H9 (cell line): ENCODE results near the gene NANOG. TPM values are rescaled to one million over a fixed set of nuclear protein-coding genes. Genes with fewer than 3 reads are reported as not detected.

Source experiments
- DNase-seq: peaks from one replicate; pipeline ENCODE4 v3.0.0-alpha.2; 2017
- H2AFZ ChIP-seq: one replicate; pipeline ENCODE4 v1.6.1; 2013; ENCODE audit warnings: mild to moderate bottlenecking, low read length, control low read depth, moderate library complexity
- H2AK5ac ChIP-seq: 2 replicates; pipeline ENCODE4 v1.6.1; 2013; ENCODE audit warnings: low read length, control low read depth, mixed read lengths; ENCODE audit not compliant: insufficient read length
- H2BK120ac ChIP-seq: one replicate; pipeline ENCODE4 v1.6.1; 2013; ENCODE audit warnings: low read depth, mild to moderate bottlenecking, low read length, control low read depth, inconsistent platforms; ENCODE audit not compliant: poor library complexity, severe bottlenecking
- H2BK12ac ChIP-seq: 2 replicates; pipeline ENCODE4 v1.6.1; 2013; ENCODE audit warnings: low read length, control low read depth, mixed read lengths, low read depth; ENCODE audit not compliant: insufficient read length
- H2BK15ac ChIP-seq: 2 replicates; pipeline ENCODE4 v1.6.1; 2013; ENCODE audit warnings: low read depth, low read length, control low read depth
- H2BK20ac ChIP-seq: one replicate; pipeline ENCODE4 v1.6.1; 2013; ENCODE audit warnings: low read depth, mild to moderate bottlenecking, low read length, control low read depth, inconsistent platforms; ENCODE audit not compliant: poor library complexity, severe bottlenecking
- H2BK5ac ChIP-seq: 2 replicates; pipeline ENCODE4 v1.6.1; 2013; ENCODE audit warnings: low read length, control low read depth, mixed read lengths; ENCODE audit not compliant: insufficient read length
- H3K14ac ChIP-seq: 2 replicates; pipeline ENCODE4 v1.6.1; 2013; ENCODE audit warnings: low read length, control low read depth; ENCODE audit not compliant: insufficient read depth
- H3K18ac ChIP-seq: 2 replicates; pipeline ENCODE4 v1.6.1; 2013; ENCODE audit warnings: low read depth, mild to moderate bottlenecking, mixed read lengths, low read length, control low read depth; ENCODE audit not compliant: insufficient read length
- H3K23ac ChIP-seq: 2 replicates; pipeline ENCODE4 v1.6.1; 2013; ENCODE audit warnings: low read length, control low read depth, mixed read lengths, low read depth; ENCODE audit not compliant: insufficient read length
- H3K23me2 ChIP-seq: 2 replicates; pipeline ENCODE4 v1.6.1; 2013; ENCODE audit warnings: low read depth, mild to moderate bottlenecking, mixed read lengths, low read length, control low read depth; ENCODE audit not compliant: insufficient read length, poor library complexity, severe bottlenecking
- H3K27ac ChIP-seq: 2 replicates; pipeline ENCODE4 v1.5.1; 2013; ENCODE audit warnings: low read length, control low read depth, mixed read lengths, low read depth; ENCODE audit not compliant: insufficient read length
- H3K27me3 ChIP-seq: 2 replicates; pipeline ENCODE4 v1.6.1; 2013; ENCODE audit warnings: low read length, control low read depth, inconsistent platforms; ENCODE audit not compliant: insufficient read depth
- H3K4ac ChIP-seq: 2 replicates; pipeline ENCODE4 v1.6.1; 2013; ENCODE audit warnings: low read depth, mild to moderate bottlenecking, control low read depth, inconsistent platforms, low read length, moderate library complexity
- H3K4me1 ChIP-seq: 2 replicates; pipeline ENCODE4 v1.6.1; 2013; ENCODE audit warnings: low read length, control low read depth, inconsistent platforms; ENCODE audit not compliant: insufficient read depth
- H3K4me2 ChIP-seq: 2 replicates; pipeline ENCODE4 v1.6.1; 2013; ENCODE audit warnings: low read length, control low read depth, mixed read lengths; ENCODE audit not compliant: insufficient read length, insufficient read depth
- H3K56ac ChIP-seq: 2 replicates; pipeline ENCODE4 v1.6.1; 2013; ENCODE audit warnings: low read depth, mild to moderate bottlenecking, mixed read lengths, low read length, control low read depth; ENCODE audit not compliant: insufficient read length
- H3K79me1 ChIP-seq: 2 replicates; pipeline ENCODE4 v1.6.1; 2013; ENCODE audit warnings: low read depth, mild to moderate bottlenecking, moderate library complexity, low read length, control low read depth, inconsistent platforms; ENCODE audit not compliant: insufficient read depth, poor library complexity, severe bottlenecking
- H3K79me2 ChIP-seq: 2 replicates; pipeline ENCODE4 v1.6.1; 2013; ENCODE audit warnings: low read length, control low read depth, inconsistent platforms; ENCODE audit not compliant: insufficient read depth
- H3K9ac ChIP-seq: 2 replicates; pipeline ENCODE4 v1.6.1; 2013; ENCODE audit warnings: low read length, control low read depth, mixed read lengths; ENCODE audit not compliant: insufficient read length; ENCODE audit errors: extremely low read depth
- H3K9me3 ChIP-seq: one replicate; pipeline ENCODE4 v1.6.1; 2013; ENCODE audit warnings: low read depth, low read length, inconsistent platforms; ENCODE audit not compliant: control insufficient read depth
- H3T11ph ChIP-seq: one replicate; pipeline ENCODE4 v1.6.1; 2013; ENCODE audit warnings: mild to moderate bottlenecking, low read length, control low read depth, inconsistent platforms
- H4K20me1 ChIP-seq: one replicate; pipeline ENCODE4 v1.6.1; 2013; ENCODE audit not compliant: control insufficient read depth, insufficient read length, insufficient read depth
- H4K5ac ChIP-seq: 2 replicates; pipeline ENCODE4 v1.6.1; 2013; ENCODE audit warnings: low read depth, mild to moderate bottlenecking, mixed read lengths, low read length, control low read depth; ENCODE audit not compliant: insufficient read length
- H4K8ac ChIP-seq: replicated peaks from 2 replicates; pipeline ENCODE4 v1.6.1; 2013; ENCODE audit warnings: low read length, control low read depth, mixed read lengths, low read depth; ENCODE audit not compliant: insufficient read length
- H4K91ac ChIP-seq: 2 replicates; pipeline ENCODE4 v1.6.1; 2013; ENCODE audit warnings: low read depth, mild to moderate bottlenecking, moderate library complexity, mixed read lengths, low read length, control low read depth; ENCODE audit not compliant: insufficient read length
- H3K27ac Mint-ChIP-seq, 3 experiments: 2 replicates in 2 of 3; 3 replicates in 1 of 3; pipeline ENCODE4 v1.8.0; 2020 to 2021; ENCODE audit warnings: mixed read lengths in 3 of 3, mild to moderate bottlenecking in 1 of 3, moderate library complexity in 1 of 3
- H3K27me3 Mint-ChIP-seq: 2 replicates; pipeline ENCODE4 v1.8.0; 2021; ENCODE audit warnings: low read depth, mild to moderate bottlenecking, moderate library complexity, mixed read lengths
- H3K36me3 Mint-ChIP-seq, 3 experiments: 2 replicates in 2 of 3; 3 replicates in 1 of 3; pipeline ENCODE4 v1.8.0; 2020 to 2021; ENCODE audit warnings: low read depth in 3 of 3, mixed read lengths in 3 of 3; ENCODE audit not compliant: insufficient read depth in 1 of 3
- H3K4me1 Mint-ChIP-seq, 2 experiments: 2 replicates each; pipeline ENCODE4 v1.8.0; 2020; ENCODE audit warnings: mixed read lengths in 2 of 2
- H3K4me3 Mint-ChIP-seq, 2 experiments: 2 replicates in 1 of 2; 3 replicates in 1 of 2; pipeline ENCODE4 v1.8.0; 2020 to 2021; ENCODE audit warnings: mild to moderate bottlenecking in 2 of 2, mixed read lengths in 2 of 2, moderate library complexity in 1 of 2
- H3K9me3 Mint-ChIP-seq, 2 experiments: 2 replicates in 1 of 2; 3 replicates in 1 of 2; pipeline ENCODE4 v1.8.0; 2020; ENCODE audit warnings: mild to moderate bottlenecking in 2 of 2, mixed read lengths in 2 of 2, moderate library complexity in 1 of 2
- WGBS: extraction: QIAGEN DNeasy Blood & Tissue Kit; methylation state at CpG from one replicate; pipeline ENCODE4 v1.1.7; 2013; ENCODE audit warnings: missing lambda C conversion rate, low lambda C conversion rate, mixed read lengths; ENCODE audit not compliant: insufficient read length; ENCODE audit errors: extremely low coverage; 5-methylcytosine and 5-hydroxymethylcytosine counted together
- total RNA-seq: library from RNA; stranded (reverse); gene quantifications from 2 replicates; pipeline ENCODE4 v1.2.1, GENCODE V29; 2021
- TF ChIP-seq, protein P1 (sequence below): fragments of 200-600 bp; sonication (generic); conservative IDR thresholded peaks from 3 replicates; pipeline ENCODE4 v1.8.0; 2021; ENCODE audit warnings: antibody characterized with exemption, mild to moderate bottlenecking

Gene NANOG
- total RNA-seq, 1 experiment from 2014 or later, result 199 TPM

- no peak overlapping the region for H2AFZ ChIP-seq
- no peak overlapping the region for H3K23ac ChIP-seq
- no peaks in the 10 kb centered on the region for H3K4me1 ChIP-seq
- H4K5ac ChIP-seq, result no peak overlapping the region
- H2BK20ac ChIP-seq, result no peak overlapping the region
- no peaks in the 10 kb centered on the region for H3K79me1 ChIP-seq
- no peaks in the 10 kb centered on the region for H3K36me3 Mint-ChIP-seq
- H3K27ac Mint-ChIP-seq, result peak overlapping the region in 2 of 3 experiments; percentile 36 to 90; a peak in 3 of 7 replicates
- no peak overlapping the region for H3K9ac ChIP-seq
- H3K14ac ChIP-seq, result no peak overlapping the region
- H3K4me2 ChIP-seq, result no peak overlapping the region
- no peak overlapping the region for H3T11ph ChIP-seq
- H3K4me1 Mint-ChIP-seq, result peaks cover 18 to 20% of the 10 kb centered on the region in 2 experiments
- no peaks in the 10 kb centered on the region for H3K9me3 ChIP-seq
- H2BK15ac ChIP-seq, result no peak overlapping the region
- no peaks in the 10 kb centered on the region for H3K79me2 ChIP-seq
- no peak overlapping the region for H3K18ac ChIP-seq
- H3K9me3 Mint-ChIP-seq, result no peaks in the 10 kb centered on the region
- H3K56ac ChIP-seq, result no peak overlapping the region
- H2BK5ac ChIP-seq, result no peak overlapping the region
- H4K8ac ChIP-seq, result no peak overlapping the region
- no peak overlapping the region for H2BK120ac ChIP-seq
- no peaks in the 10 kb centered on the region for H3K27me3 Mint-ChIP-seq
- H3K4me3 Mint-ChIP-seq, result no peak overlapping the region
- no peak overlapping the region for H3K27ac ChIP-seq
- H3K23me2 ChIP-seq, result no peaks in the 10 kb centered on the region
- H2BK12ac ChIP-seq, result no peak overlapping the region
- WGBS, result no CpG with 5 or more reads among the region's 4 CpGs
- no peak for DNase-seq
- TF ChIP-seq, protein P1, sequence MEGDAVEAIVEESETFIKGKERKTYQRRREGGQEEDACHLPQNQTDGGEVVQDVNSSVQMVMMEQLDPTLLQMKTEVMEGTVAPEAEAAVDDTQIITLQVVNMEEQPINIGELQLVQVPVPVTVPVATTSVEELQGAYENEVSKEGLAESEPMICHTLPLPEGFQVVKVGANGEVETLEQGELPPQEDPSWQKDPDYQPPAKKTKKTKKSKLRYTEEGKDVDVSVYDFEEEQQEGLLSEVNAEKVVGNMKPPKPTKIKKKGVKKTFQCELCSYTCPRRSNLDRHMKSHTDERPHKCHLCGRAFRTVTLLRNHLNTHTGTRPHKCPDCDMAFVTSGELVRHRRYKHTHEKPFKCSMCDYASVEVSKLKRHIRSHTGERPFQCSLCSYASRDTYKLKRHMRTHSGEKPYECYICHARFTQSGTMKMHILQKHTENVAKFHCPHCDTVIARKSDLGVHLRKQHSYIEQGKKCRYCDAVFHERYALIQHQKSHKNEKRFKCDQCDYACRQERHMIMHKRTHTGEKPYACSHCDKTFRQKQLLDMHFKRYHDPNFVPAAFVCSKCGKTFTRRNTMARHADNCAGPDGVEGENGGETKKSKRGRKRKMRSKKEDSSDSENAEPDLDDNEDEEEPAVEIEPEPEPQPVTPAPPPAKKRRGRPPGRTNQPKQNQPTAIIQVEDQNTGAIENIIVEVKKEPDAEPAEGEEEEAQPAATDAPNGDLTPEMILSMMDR, result no peak
- H3K4ac ChIP-seq, result no peak overlapping the region
- no peak overlapping the region for H4K91ac ChIP-seq
- no peak overlapping the region for H2AK5ac ChIP-seq
- H4K20me1 ChIP-seq, result no peaks in the 10 kb centered on the region
- H3K27me3 ChIP-seq, result no peaks in the 10 kb centered on the region
Observed at GRCh38 chr12:7833831-7834230, 44.6 kb downstream of the NANOG start.
